Measurements from ENCODE around the gene FCN3. TPM values are rescaled to one million over a fixed set of nuclear protein-coding genes. Genes with fewer than 3 reads are reported as not detected.
"Not testable (repeated sequence)": the region's sequence is repeated elsewhere in the genome, so short reads cannot be mapped to it uniquely, and the experiment has no call there.

FCN3 gene
- total RNA-seq, 4 donors from 2014 or later: 2.3 to 7.1 (median 3.7) TPM

- peaks cover 86% of the 10 kb centered on the region for H3K36me3 ChIP-seq
- H3K4me1 ChIP-seq: peaks cover 53% of the 10 kb centered on the region
- no peak for DNase-seq (ENCODE audit: low spot score in 2 of 2)
- no peak overlapping the region for H3K4me3 ChIP-seq
- no peaks in the 10 kb centered on the region for H3K9me3 ChIP-seq
- no peaks in the 10 kb centered on the region for H3K27me3 ChIP-seq
- TF ChIP-seq EP300 (IDR thresholded peaks at IDR 0.05): no peak
- TF ChIP-seq POLR2AphosphoS5 (IDR thresholded peaks at IDR 0.05): no peak
- no peak for TF ChIP-seq CTCF (IDR thresholded peaks at IDR 0.05)
- no peak for TF ChIP-seq POLR2A (IDR thresholded peaks at IDR 0.05)
- WGBS: 92% methylated on average over 11 of the region's 11 CpGs
- H3K27ac ChIP-seq: no peak overlapping the region
Measured at GRCh38 chr1:27409669-27410068, 35.0 kb upstream of the FCN3 start.

DNA sequence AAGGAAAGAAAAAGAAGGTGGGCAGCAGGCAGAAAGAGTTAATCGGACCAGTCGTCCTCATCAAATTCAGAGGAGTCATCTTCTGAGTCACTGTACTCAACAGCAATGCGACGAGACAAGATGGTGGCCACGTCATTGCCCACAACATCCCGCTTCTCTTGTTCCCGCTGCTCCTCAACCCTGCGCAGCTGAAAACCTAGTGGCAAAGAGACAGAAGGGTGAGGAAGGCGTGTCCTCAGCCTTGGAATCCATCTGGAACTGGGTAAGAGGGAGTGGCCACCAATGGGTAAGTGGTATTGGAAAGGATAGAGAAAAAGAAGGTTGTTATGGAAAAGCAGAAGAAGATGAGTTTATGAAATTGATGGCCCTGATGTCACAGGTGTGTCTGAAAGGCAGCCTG lies 33.5 kb upstream of the FCN3 start:
- Histone ChIP-seq H3K4me3 (no peak overlapping the region), H3K27ac (peak overlapping the region; percentile 89), H3K27me3 (no peaks in the 10 kb centered on the region), H3K36me3 (peaks cover 71% of the 10 kb centered on the region), H3K4me1 (peaks cover 55% of the 10 kb centered on the region), H3K9me3 (no peaks in the 10 kb centered on the region)
- DNase-seq (ENCODE audit: low spot score in 2 of 2): no peak
- 83% methylated on average over 9 of the region's 9 CpGs for WGBS
- TF ChIP-seq POLR2AphosphoS5 (IDR thresholded peaks at IDR 0.05): no peak
- no peak for TF ChIP-seq EP300 (IDR thresholded peaks at IDR 0.05)
- TF ChIP-seq CTCF (IDR thresholded peaks at IDR 0.05): no peak
- TF ChIP-seq POLR2A (IDR thresholded peaks at IDR 0.05): no peak

DNA sequence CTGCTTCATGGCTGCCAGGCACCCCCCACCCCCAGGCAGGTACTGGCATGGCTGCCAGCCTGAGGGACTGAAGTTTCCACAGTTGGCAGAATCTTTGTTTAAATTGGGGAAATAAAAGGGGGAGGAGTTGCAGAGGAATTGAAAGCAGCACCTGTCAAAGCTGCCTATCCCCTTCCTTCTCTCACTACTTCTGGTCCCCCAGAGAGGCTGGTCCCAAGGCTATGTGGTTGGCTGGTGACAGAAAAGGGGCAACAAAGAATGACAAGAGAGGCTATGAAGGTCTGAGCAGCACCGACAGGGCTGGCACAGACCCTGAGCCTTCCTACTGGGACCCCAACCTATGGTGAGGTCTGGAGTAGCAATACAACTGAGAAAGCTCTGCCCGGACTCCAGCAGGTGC lies 32.2 kb upstream of the FCN3 start:
- not testable (repeated sequence) for H3K9me3 ChIP-seq; H3K27me3 ChIP-seq; DNase-seq (ENCODE audit: low spot score in 2 of 2); H3K4me3 ChIP-seq
- H3K4me1 ChIP-seq: peaks cover 58% of the 10 kb centered on the region
- WGBS: 75% methylated on average over 1 of the region's 2 CpGs
- H3K27ac ChIP-seq: peak overlapping the region; percentile 89
- H3K36me3 ChIP-seq: peaks cover 59% of the 10 kb centered on the region

GRCh38 chr1:27406362-27406680 lies 31.7 kb upstream of the FCN3 start:
- H3K4me1 ChIP-seq: peaks cover 63% of the 10 kb centered on the region
- no peak overlapping the region for H3K4me3 ChIP-seq
- H3K27me3 ChIP-seq: no peaks in the 10 kb centered on the region
- 34% methylated on average over 4 of the region's 4 CpGs for WGBS
- peak overlapping the region; percentile 89 for H3K27ac ChIP-seq
- H3K9me3 ChIP-seq: no peaks in the 10 kb centered on the region
- no peak for DNase-seq (ENCODE audit: low spot score in 2 of 2)
- no peak for TF ChIP-seq EP300 (IDR thresholded peaks at IDR 0.05)
- TF ChIP-seq POLR2A (IDR thresholded peaks at IDR 0.05): no peak
- H3K36me3 ChIP-seq: peaks cover 54% of the 10 kb centered on the region

- Histone ChIP-seq H3K27ac (peak overlapping the region; percentile 89), H3K4me1 (peaks cover 68% of the 10 kb centered on the region), H3K36me3 (peaks cover 49% of the 10 kb centered on the region)
- H3K9me3 ChIP-seq; H3K4me3 ChIP-seq; H3K27me3 ChIP-seq; DNase-seq (ENCODE audit: low spot score in 2 of 2): not testable (repeated sequence)
- WGBS: 29% methylated on average over 7 of the region's 18 CpGs
Measured at GRCh38 chr1:27405598-27406361, 31.2 kb upstream of the FCN3 start.

- Histone ChIP-seq H3K27me3 (no peaks in the 10 kb centered on the region), H3K9me3 (no peaks in the 10 kb centered on the region), H3K4me3 (no peak overlapping the region), H3K36me3 (peaks cover 42% of the 10 kb centered on the region), H3K27ac (peak overlapping the region; percentile 89), H3K4me1 (peaks cover 76% of the 10 kb centered on the region)
- no peak for DNase-seq (ENCODE audit: low spot score in 2 of 2)
- 44% methylated on average over 11 of the region's 13 CpGs for WGBS
- no peak for TF ChIP-seq POLR2AphosphoS5 (IDR thresholded peaks at IDR 0.05)
- TF ChIP-seq CTCF (IDR thresholded peaks at IDR 0.05): no peak
Measured at GRCh38 chr1:27405074-27405473, 30.4 kb upstream of the FCN3 start.

- TF ChIP-seq POLR2A (IDR thresholded peaks at IDR 0.05) (no peak), POLR2AphosphoS5 (IDR thresholded peaks at IDR 0.05) (no peak), EP300 (IDR thresholded peaks at IDR 0.05) (no peak), CTCF (IDR thresholded peaks at IDR 0.05) (no peak)
- H3K4me3 ChIP-seq: peak overlapping the region; percentile 16
- peaks cover 31% of the 10 kb centered on the region for H3K36me3 ChIP-seq
- no peak for DNase-seq (ENCODE audit: low spot score in 2 of 2)
- H3K27ac ChIP-seq: peak overlapping the region; percentile 89
- H3K4me1 ChIP-seq: peaks cover 87% of the 10 kb centered on the region
- H3K9me3 ChIP-seq: no peaks in the 10 kb centered on the region
- H3K27me3 ChIP-seq: no peaks in the 10 kb centered on the region
Measured at GRCh38 chr1:27403931-27404330, 29.3 kb upstream of the FCN3 start.

Measured in suprapubic skin (tissue), 4 donors.